ENCODE measurements around the gene PIGZ.

PIGZ gene

GRCh38 chr3:196938124-196938523 lies 30.5 kb downstream of the PIGZ start:
- DNase-seq (ENCODE audit: low read depth), result no peak
- TF ChIP-seq CTCF (conservative IDR thresholded peaks at IDR 0.05; ENCODE audit: low read depth, low read length), result no peak
- no peak overlapping the region for H3K4me3 ChIP-seq (ENCODE audit: low read depth, low read length)

- no peak overlapping the region for H3K4me3 ChIP-seq (ENCODE audit: low read depth, low read length)
- no peak for TF ChIP-seq CTCF (conservative IDR thresholded peaks at IDR 0.05; ENCODE audit: low read depth, low read length)
- DNase-seq (ENCODE audit: low read depth), result no peak
Observed at GRCh38 chr3:196936288-196936687, 32.3 kb downstream of the PIGZ start.

DNA sequence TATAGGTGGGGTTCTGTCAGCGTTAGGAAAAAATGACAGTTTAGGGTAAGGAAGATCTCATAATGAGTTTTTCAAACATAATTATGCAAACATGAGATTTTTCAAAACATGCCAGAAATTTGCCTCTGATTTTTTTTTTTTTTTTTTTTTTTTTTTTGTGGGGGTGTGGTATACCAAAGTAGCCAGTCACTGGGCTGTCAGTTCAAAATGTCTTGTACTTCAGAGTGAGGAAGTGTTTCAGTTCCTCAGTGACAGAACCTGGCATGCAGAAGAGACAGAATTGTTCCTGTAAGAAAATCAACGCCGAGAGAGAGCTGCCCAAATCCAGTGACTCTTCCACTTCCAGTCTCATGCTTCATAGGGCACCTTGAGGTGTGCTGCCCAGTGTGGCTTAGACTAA lies 36.0 kb downstream of the PIGZ start:
- no peak for TF ChIP-seq CTCF (conservative IDR thresholded peaks at IDR 0.05; ENCODE audit: low read depth, low read length)
- no peak for DNase-seq (ENCODE audit: low read depth)
- H3K4me3 ChIP-seq (ENCODE audit: low read depth, low read length), result no peak overlapping the region

DNA sequence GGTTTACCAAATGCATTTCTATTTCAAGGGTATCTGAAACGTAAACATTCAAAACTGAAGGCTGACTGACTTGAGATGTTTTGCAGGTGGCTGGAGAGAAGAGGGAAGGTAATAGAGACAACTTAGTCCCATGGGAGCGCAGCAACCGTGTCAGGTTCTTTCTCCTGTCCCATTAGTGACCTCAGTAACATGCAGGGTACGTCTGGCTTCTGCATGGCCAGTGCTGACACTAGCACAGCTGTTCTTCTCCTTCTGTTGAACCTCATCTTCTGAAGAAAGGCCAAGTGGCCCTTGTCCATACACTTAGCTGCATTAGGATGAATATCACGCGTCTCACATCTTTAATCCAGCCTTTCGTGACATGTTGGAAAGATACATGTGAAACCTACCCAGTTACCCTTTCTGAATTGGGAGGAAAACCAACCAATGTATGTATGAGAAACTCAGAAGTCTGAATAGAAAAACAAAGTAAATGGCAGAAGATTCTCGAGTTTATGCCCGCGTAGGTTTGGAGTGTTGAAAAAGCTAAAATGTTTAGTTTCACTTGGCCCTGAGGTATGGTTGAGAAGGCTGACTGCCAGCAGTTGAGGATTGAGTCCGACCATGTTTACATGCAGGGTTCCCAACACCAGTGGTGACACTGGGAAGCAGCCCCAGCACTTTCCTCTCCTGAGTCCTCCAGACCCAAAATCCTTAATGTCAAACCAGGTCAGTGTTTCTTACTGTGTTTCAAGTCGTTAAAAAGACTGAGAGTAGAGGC lies 36.6 kb downstream of the PIGZ start:
- no peak for DNase-seq (ENCODE audit: low read depth)
- TF ChIP-seq CTCF (conservative IDR thresholded peaks at IDR 0.05; ENCODE audit: low read depth, low read length), result no peak
- H3K4me3 ChIP-seq (ENCODE audit: low read depth, low read length), result no peak overlapping the region

DNA sequence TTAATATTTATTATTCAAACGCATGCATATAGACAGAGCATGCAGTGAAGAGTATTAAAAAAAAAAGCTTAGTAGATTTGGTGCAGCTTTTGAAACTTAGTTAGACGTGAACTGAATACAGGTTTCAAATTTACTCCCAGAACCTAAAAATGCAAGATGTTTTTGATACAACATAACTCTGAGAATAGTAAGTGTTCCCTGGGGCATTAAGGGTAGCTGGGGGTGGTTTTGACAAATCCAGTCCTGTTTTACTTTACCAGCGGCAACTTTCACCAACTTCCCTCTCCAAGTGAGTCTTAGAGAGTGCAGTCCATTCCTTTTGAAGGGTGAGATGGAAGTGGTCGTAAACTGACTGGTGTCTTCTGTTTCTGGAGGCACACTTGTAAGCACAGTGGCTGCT lies 37.5 kb downstream of the PIGZ start:
- no peak overlapping the region for H3K4me3 ChIP-seq (ENCODE audit: low read depth, low read length)
- no peak for DNase-seq (ENCODE audit: low read depth)
- no peak for TF ChIP-seq CTCF (conservative IDR thresholded peaks at IDR 0.05; ENCODE audit: low read depth, low read length)

GRCh38 chr3:196927571-196928453 lies 40.8 kb downstream of the PIGZ start:
- no peak for DNase-seq (ENCODE audit: low read depth)
- no peak for TF ChIP-seq CTCF (conservative IDR thresholded peaks at IDR 0.05; ENCODE audit: low read depth, low read length)
- no peak overlapping the region for H3K4me3 ChIP-seq (ENCODE audit: low read depth, low read length)

Measured in choroid plexus epithelial cell (primary cell).